Stimulated activated CD4-positive, alpha-beta T cell treated with anti-CD3 and anti-CD28 coated beads, Interleukin-4, amount 100 ng/mL, for 48 hours (primary cell): ENCODE results near the gene HFM1.

Source experiments
- DNase-seq, 2 donors: peaks; one replicate each; pipeline ENCODE4 v3.0.0-alpha.2; 2020; ENCODE audit warnings: low read depth in 2 of 2

HFM1 gene

DNA sequence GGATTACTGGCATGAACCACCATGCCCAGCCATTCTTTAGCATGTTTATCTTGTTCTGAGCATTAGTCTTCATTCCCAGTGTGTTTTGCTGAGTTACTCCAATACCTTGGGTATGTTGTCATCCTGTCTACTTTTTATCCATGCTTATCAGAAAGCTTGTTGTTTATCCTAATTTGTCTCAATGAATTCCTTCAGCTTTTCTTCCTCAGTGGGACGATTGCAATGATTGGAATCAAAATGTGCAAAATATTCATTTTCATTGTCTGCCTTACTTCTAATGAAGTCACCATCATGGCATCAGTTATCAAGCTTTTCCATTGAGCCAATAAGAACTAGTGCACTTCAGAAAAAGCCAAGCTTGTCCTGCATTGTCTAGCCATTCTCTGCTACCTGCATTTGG lies 170.5 kb downstream of the HFM1 start:
- DNase-seq, result no peak

DNA sequence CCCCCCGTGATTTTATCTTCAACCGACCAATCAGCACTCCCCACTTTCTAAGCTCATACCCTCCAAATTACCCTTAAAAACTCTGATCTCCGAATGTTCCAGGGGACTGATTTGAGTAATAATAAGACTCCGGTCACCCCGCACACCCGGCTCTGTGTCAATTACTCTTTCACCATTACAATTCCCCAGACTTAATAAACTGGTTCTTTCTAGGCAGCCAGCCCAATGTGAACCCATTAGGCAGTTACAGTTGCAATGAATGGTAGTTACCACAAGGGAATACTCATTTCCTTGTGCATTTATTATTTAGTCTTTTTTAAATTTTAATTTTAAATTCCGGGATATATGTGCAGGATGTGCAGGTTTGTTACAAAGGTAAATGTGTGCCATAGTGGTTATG lies 177.9 kb downstream of the HFM1 start:
- no peak for DNase-seq

DNA sequence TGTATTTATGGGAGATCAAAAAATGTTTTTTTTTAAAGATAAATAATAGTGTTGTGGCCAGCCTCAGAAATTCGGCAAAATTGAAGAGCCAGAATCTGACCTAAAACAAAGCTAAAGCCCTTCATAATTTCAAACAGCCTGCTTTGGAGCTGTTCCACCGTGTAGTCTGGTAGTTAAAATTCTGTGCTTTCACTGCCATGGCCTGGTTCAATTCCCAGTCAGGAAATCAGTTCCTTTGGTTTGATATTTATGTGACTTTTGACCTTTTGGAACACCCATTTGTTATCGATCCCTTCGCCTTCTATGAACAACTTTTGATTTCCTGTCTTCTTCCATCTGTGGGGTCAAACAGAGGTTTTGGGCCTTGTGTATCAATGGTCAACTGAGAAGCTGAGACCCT lies 179.8 kb downstream of the HFM1 start:
- DNase-seq, result no peak

DNA sequence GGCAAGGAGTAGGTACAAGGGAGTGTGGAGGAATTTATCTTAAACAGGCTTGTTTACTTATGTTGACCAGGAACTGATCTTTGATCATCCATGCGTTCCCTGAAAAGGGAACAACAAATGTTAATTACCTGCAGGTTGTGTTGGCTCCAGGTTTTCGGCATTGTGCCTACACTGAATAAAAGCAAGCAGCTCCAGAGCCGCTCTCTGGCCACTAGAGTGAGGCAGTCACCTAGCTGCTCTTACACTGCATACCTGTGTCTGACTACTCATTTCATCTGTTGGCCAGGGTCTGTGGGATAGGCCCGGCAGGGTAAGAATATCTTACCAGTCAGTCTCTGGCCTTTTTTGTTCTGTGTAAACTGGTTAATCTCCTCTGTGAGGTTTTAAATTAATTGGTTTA lies 183.6 kb downstream of the HFM1 start:
- no peak for DNase-seq

DNA sequence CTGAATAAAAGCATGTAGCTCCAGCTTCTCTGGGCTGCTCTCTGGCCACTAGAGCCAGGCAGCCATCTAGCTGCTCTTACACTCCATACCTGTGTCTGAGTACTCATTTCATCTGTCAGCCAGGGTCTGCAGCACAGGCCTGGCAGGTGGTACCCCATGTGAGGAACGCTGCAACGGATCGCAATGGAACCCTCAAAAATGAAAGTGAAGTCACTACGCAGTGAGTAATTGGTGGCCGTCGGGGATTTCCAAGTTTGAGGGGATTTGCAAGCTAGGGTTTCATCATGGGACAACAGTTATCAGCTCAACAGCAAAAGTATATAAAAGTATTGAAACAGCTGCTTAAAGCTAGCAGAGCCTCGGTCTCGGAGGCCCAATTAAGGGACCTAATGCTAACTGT lies 186.7 kb downstream of the HFM1 start:
- DNase-seq, result no peak
